Panc1 (cell line): ENCODE results near the gene PRKCZ.

ENCODE experiments used
- POLR2AphosphoS5 ChIP-seq: IDR thresholded peaks from 2 replicates; pipeline ENCODE4 v1.6.1; 2012; ENCODE audit warnings: mild to moderate bottlenecking, low read depth, low read length, moderate library complexity
- TCF7L2 ChIP-seq: IDR thresholded peaks from 2 replicates; pipeline ENCODE4 v1.6.1; 2011; ENCODE audit warnings: mild to moderate bottlenecking, low read depth, low read length, inconsistent platforms
- TF ChIP-seq, protein P1 (sequence below): fragments of 450-650 bp; IDR thresholded peaks from 2 replicates; pipeline ENCODE4 v1.5.1; 2017; ENCODE audit warnings: mild to moderate bottlenecking

DNA sequence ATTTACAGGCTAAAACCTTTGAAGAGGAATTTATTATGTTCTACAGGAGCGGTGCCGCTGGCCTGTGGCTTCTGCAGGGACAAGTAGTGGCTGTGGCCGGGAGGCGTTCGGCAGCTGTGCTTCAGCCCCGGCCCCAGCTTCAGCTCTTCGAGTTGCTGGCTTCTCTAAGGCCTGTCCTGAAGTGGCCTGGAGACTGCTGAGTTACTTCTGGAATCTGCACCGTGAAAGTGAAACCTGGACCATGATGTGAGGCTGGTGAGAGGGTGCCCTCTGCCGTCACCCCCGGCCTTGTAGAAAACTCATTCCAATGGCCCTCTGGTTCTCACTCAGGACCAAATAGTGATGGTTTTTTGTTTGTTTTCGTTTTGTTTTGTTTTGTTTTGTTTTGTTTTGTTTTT is 48.1 kb downstream of the PRKCZ start:
- TF ChIP-seq, protein P1, sequence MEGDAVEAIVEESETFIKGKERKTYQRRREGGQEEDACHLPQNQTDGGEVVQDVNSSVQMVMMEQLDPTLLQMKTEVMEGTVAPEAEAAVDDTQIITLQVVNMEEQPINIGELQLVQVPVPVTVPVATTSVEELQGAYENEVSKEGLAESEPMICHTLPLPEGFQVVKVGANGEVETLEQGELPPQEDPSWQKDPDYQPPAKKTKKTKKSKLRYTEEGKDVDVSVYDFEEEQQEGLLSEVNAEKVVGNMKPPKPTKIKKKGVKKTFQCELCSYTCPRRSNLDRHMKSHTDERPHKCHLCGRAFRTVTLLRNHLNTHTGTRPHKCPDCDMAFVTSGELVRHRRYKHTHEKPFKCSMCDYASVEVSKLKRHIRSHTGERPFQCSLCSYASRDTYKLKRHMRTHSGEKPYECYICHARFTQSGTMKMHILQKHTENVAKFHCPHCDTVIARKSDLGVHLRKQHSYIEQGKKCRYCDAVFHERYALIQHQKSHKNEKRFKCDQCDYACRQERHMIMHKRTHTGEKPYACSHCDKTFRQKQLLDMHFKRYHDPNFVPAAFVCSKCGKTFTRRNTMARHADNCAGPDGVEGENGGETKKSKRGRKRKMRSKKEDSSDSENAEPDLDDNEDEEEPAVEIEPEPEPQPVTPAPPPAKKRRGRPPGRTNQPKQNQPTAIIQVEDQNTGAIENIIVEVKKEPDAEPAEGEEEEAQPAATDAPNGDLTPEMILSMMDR: no peak
- TF ChIP-seq POLR2AphosphoS5 (no peak), TCF7L2 (no peak)
